Skeletal muscle satellite cell (primary cell): ENCODE data around the gene PDE5A.
"Not testable (repeated sequence)": the region's sequence is repeated elsewhere in the genome, so short reads cannot be mapped to it uniquely, and the experiment has no call there.

ENCODE experiments used
- H3K27me3 ChIP-seq: 2 replicates; pipeline ENCODE4 v1.7.0; 2013; ENCODE audit warnings: low read length; ENCODE audit not compliant: control insufficient read depth, insufficient read depth
- H3K36me3 ChIP-seq: 2 replicates; pipeline ENCODE4 v1.7.0; 2013; ENCODE audit warnings: mild to moderate bottlenecking, control low read depth, low read length; ENCODE audit not compliant: insufficient read depth
- H3K4me1 ChIP-seq: 2 replicates; pipeline ENCODE4 v1.7.0; 2013; ENCODE audit warnings: low read length; ENCODE audit not compliant: control insufficient read depth, insufficient read depth
- H3K4me2 ChIP-seq: 2 replicates; pipeline ENCODE4 v1.7.0; 2013; ENCODE audit warnings: mild to moderate bottlenecking, low read length
- H3K4me3 ChIP-seq: 2 replicates; pipeline ENCODE4 v1.7.0; 2013; ENCODE audit warnings: low read length
- H3K9ac ChIP-seq: 2 replicates; pipeline ENCODE4 v1.7.0; 2013; ENCODE audit warnings: mild to moderate bottlenecking, low read depth, low read length, moderate library complexity
- H3K9me3 ChIP-seq: replicated peaks from 2 replicates; pipeline ENCODE4 v1.7.0; 2013; ENCODE audit warnings: mild to moderate bottlenecking, control low read depth, low read length

PDE5A gene

GRCh38 chr4:119643306-119644042 is 14.9 kb upstream of the PDE5A start:
- H3K9ac ChIP-seq: no peak overlapping the region
- H3K4me3 ChIP-seq: no peak overlapping the region
- no peaks in the 10 kb centered on the region for H3K9me3 ChIP-seq
- H3K4me1 ChIP-seq: peaks cover 4% of the 10 kb centered on the region
- no peaks in the 10 kb centered on the region for H3K36me3 ChIP-seq
- no peaks in the 10 kb centered on the region for H3K27me3 ChIP-seq
- no peak overlapping the region for H3K4me2 ChIP-seq

GRCh38 chr4:119641765-119642164 is 13.2 kb upstream of the PDE5A start:
- Histone ChIP-seq H3K36me3 (no peaks in the 10 kb centered on the region), H3K4me2 (no peak overlapping the region), H3K27me3 (no peaks in the 10 kb centered on the region), H3K4me3 (no peak overlapping the region), H3K9me3 (no peaks in the 10 kb centered on the region), H3K9ac (no peak overlapping the region), H3K4me1 (peaks cover 3% of the 10 kb centered on the region)

- Histone ChIP-seq H3K9ac (no peak overlapping the region), H3K36me3 (no peaks in the 10 kb centered on the region), H3K4me3 (no peak overlapping the region), H3K4me2 (no peak overlapping the region), H3K27me3 (no peaks in the 10 kb centered on the region), H3K9me3 (no peaks in the 10 kb centered on the region), H3K4me1 (no peaks in the 10 kb centered on the region)
Observed at GRCh38 chr4:119638359-119638758, 9.8 kb upstream of the PDE5A start.

- H3K27me3 ChIP-seq, H3K4me3 ChIP-seq, H3K36me3 ChIP-seq, H3K9ac ChIP-seq, H3K4me1 ChIP-seq, H3K4me2 ChIP-seq, H3K9me3 ChIP-seq: not testable (repeated sequence)
Observed at GRCh38 chr4:119636851-119637250, 8.2 kb upstream of the PDE5A start.

GRCh38 chr4:119632216-119632615 is 3.6 kb upstream of the PDE5A start:
- Histone ChIP-seq H3K4me1 (peaks cover 12% of the 10 kb centered on the region), H3K4me2 (peak overlapping the region; percentile 36), H3K4me3 (no peak overlapping the region), H3K9me3 (no peaks in the 10 kb centered on the region), H3K9ac (no peak overlapping the region), H3K27me3 (no peaks in the 10 kb centered on the region), H3K36me3 (no peaks in the 10 kb centered on the region)

- no peaks in the 10 kb centered on the region for H3K36me3 ChIP-seq
- peak overlapping the region; percentile 78 for H3K9ac ChIP-seq
- peak overlapping the region; percentile 99 for H3K4me2 ChIP-seq
- no peaks in the 10 kb centered on the region for H3K9me3 ChIP-seq
- peaks cover 12% of the 10 kb centered on the region for H3K4me1 ChIP-seq
- H3K27me3 ChIP-seq: no peaks in the 10 kb centered on the region
- H3K4me3 ChIP-seq: peak overlapping the region; percentile 90
Observed at GRCh38 chr4:119629142-119629471, 503 bp upstream of the PDE5A start.

- Histone ChIP-seq H3K9me3 (no peaks in the 10 kb centered on the region), H3K9ac (peak overlapping the region; percentile 78), H3K4me3 (peak overlapping the region; percentile 90), H3K27me3 (no peaks in the 10 kb centered on the region), H3K4me1 (peaks cover 11% of the 10 kb centered on the region), H3K36me3 (no peaks in the 10 kb centered on the region), H3K4me2 (peak overlapping the region; percentile 99)
Observed at GRCh38 chr4:119627267-119628255, 1.0 kb downstream of the PDE5A start.

GRCh38 chr4:119626943-119627266 is 1.7 kb downstream of the PDE5A start:
- no peaks in the 10 kb centered on the region for H3K27me3 ChIP-seq
- H3K4me3 ChIP-seq: peak overlapping the region; percentile 90

GRCh38 chr4:119626420-119626819 is 2.2 kb downstream of the PDE5A start:
- H3K36me3 ChIP-seq: no peaks in the 10 kb centered on the region
- no peaks in the 10 kb centered on the region for H3K27me3 ChIP-seq
- H3K4me2 ChIP-seq: peak overlapping the region; percentile 99
- H3K9me3 ChIP-seq: no peaks in the 10 kb centered on the region
- H3K4me1 ChIP-seq: peaks cover 5% of the 10 kb centered on the region
- H3K4me3 ChIP-seq: peak overlapping the region; percentile 90
- H3K9ac ChIP-seq: peak overlapping the region; percentile 78

More at GRCh38 chr4:119626943-119627266, 1.7 kb downstream of the PDE5A start:
- Histone ChIP-seq H3K9ac (peak overlapping the region; percentile 78), H3K4me2 (peak overlapping the region; percentile 99), H3K9me3 (no peaks in the 10 kb centered on the region), H3K4me1 (peaks cover 5% of the 10 kb centered on the region), H3K36me3 (no peaks in the 10 kb centered on the region)

GRCh38 chr4:119625761-119626160 is 2.8 kb downstream of the PDE5A start:
- Histone ChIP-seq H3K4me1 (peaks cover 5% of the 10 kb centered on the region), H3K27me3 (no peaks in the 10 kb centered on the region), H3K36me3 (no peaks in the 10 kb centered on the region), H3K4me2 (no peak overlapping the region), H3K9ac (no peak overlapping the region), H3K4me3 (no peak overlapping the region), H3K9me3 (no peaks in the 10 kb centered on the region)

- Histone ChIP-seq H3K4me1 (peaks cover 4% of the 10 kb centered on the region), H3K36me3 (no peaks in the 10 kb centered on the region), H3K4me2 (no peak overlapping the region), H3K9ac (no peak overlapping the region), H3K4me3 (no peak overlapping the region), H3K9me3 (no peaks in the 10 kb centered on the region), H3K27me3 (no peaks in the 10 kb centered on the region)
Observed at GRCh38 chr4:119624356-119624755, 4.2 kb downstream of the PDE5A start.
